ENCODE results near the gene GPSM1. TPM values are rescaled to one million over a fixed set of nuclear protein-coding genes. Genes with fewer than 3 reads are reported as not detected.

Gene GPSM1
- total RNA-seq, 1 experiment from 2014 or later = 26.4 TPM

DNA sequence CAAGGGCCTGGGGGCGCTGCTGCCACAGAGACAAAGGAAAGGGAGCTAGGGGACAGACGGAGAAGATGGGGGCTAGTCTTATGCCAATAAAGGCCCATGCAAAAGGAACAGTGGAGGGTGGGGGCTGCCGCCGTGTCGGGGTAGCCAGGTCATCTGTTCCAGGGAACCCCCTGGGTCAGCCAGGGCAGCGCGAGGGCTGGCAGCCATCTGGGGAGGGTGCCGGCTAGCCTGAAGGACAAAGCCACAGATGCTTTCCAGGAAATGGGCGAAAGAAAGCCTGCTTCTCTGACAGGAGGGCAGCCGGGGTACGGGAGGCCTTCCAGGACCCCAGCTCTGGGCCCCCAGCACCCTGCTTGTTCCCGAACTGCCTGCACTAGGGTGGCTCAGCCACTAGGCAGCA is 47.8 kb downstream of the GPSM1 start:
- POLR2A ChIA-PET = no interaction called here
- no peaks in the 10 kb centered on the region; a peak in 1 of 4 replicates for H3K36me3 ChIP-seq (ENCODE audit: control insufficient read depth in 1 of 2, insufficient read depth in 2 of 2, low read length in 2 of 2)
- intact Hi-C loops (cut with micrococcal nuclease) = no loop called here

DNA sequence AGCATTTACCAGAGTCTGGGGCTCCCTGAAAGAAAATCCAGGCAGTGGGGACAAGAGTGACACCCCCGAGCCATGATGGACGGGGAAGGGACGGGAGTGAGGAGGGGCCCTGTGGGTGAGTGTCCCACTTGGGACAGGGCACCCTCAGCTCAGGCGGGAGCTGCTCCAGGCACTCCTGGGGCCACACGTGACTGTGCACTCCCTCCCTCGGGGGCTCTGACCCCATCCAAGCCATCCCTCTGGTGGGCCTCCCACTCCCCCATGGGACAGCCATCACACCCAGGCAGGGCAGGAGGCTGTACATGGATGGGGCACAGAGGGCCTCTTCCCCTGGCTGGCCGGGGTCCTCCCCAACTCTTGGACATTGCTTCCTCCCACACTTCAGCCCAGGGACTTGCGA is 49.1 kb downstream of the GPSM1 start:
- RAD21 ChIA-PET (ENCODE audit: low non-redundant PET in 1 of 2, low total read pairs in 2 of 2, uncharacterized antibody in 2 of 2, unreplicated experiment in 2 of 2) = no interaction called here
- no peaks in the 10 kb centered on the region for H3K27me3 ChIP-seq (ENCODE audit: insufficient read depth, low read length)
- CTCF ChIA-PET = no interaction called here
- TF ChIP-seq FOSL1 (IDR thresholded peaks at IDR 0.05; ENCODE audit: low read depth) (no peak), RAD21 (IDR thresholded peaks at IDR 0.05; ENCODE audit: low read depth) (no peak), EGR1 (IDR thresholded peaks at IDR 0.05; ENCODE audit: low read depth) (no peak), CEBPB (IDR thresholded peaks at IDR 0.05; ENCODE audit: low read depth) (no peak), TCF7L2 (IDR thresholded peaks at IDR 0.05; ENCODE audit: borderline replicate concordance, extremely low read depth, insufficient read depth, insufficient read length) (no peak), EZH2 (IDR thresholded peaks at IDR 0.05) (no peak)
- TF ChIP-seq, protein P1, sequence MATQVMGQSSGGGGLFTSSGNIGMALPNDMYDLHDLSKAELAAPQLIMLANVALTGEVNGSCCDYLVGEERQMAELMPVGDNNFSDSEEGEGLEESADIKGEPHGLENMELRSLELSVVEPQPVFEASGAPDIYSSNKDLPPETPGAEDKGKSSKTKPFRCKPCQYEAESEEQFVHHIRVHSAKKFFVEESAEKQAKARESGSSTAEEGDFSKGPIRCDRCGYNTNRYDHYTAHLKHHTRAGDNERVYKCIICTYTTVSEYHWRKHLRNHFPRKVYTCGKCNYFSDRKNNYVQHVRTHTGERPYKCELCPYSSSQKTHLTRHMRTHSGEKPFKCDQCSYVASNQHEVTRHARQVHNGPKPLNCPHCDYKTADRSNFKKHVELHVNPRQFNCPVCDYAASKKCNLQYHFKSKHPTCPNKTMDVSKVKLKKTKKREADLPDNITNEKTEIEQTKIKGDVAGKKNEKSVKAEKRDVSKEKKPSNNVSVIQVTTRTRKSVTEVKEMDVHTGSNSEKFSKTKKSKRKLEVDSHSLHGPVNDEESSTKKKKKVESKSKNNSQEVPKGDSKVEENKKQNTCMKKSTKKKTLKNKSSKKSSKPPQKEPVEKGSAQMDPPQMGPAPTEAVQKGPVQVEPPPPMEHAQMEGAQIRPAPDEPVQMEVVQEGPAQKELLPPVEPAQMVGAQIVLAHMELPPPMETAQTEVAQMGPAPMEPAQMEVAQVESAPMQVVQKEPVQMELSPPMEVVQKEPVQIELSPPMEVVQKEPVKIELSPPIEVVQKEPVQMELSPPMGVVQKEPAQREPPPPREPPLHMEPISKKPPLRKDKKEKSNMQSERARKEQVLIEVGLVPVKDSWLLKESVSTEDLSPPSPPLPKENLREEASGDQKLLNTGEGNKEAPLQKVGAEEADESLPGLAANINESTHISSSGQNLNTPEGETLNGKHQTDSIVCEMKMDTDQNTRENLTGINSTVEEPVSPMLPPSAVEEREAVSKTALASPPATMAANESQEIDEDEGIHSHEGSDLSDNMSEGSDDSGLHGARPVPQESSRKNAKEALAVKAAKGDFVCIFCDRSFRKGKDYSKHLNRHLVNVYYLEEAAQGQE (IDR thresholded peaks at IDR 0.05; ENCODE audit: low read depth) = no peak
- TF ChIP-seq, protein P2, sequence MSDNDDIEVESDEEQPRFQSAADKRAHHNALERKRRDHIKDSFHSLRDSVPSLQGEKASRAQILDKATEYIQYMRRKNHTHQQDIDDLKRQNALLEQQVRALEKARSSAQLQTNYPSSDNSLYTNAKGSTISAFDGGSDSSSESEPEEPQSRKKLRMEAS (IDR thresholded peaks at IDR 0.05) = no peak

More for the DNA sequence above, 47.8 kb downstream of the GPSM1 start:
- Histone ChIP-seq H3K9ac (ENCODE audit: low read length) (no peak overlapping the region), H3K4me2 (ENCODE audit: low read length) (no peak overlapping the region), H2AFZ (ENCODE audit: low read depth, low read length, poor library complexity, severe bottlenecking) (no peak overlapping the region), H3K4me1 (ENCODE audit: control insufficient read depth in 1 of 2, insufficient read depth in 2 of 2, low read length in 2 of 2) (peaks cover 0 to 9% of the 10 kb centered on the region in 2 experiments; a peak in 2 of 4 replicates), H3K4me3 (replicated peaks in 1 of 2; ENCODE audit: low read depth in 1 of 2, low read length in 2 of 2) (no peak overlapping the region), H3K9me3 (ENCODE audit: control insufficient read depth in 1 of 2, insufficient read depth in 1 of 2, low read depth in 1 of 2, low read length in 2 of 2) (no peaks in the 10 kb centered on the region), H3K27ac (ENCODE audit: low read depth, low read length) (no peak overlapping the region), H3K79me2 (ENCODE audit: insufficient read depth, low read length) (no peaks in the 10 kb centered on the region), H4K20me1 (ENCODE audit: insufficient read depth) (no peaks in the 10 kb centered on the region), H3K9me2 (ENCODE audit: insufficient read depth) (no peaks in the 10 kb centered on the region), H3K27me3 (ENCODE audit: insufficient read depth, low read length) (no peaks in the 10 kb centered on the region)
- RAD21 ChIA-PET (ENCODE audit: low non-redundant PET in 1 of 2, low total read pairs in 2 of 2, uncharacterized antibody in 2 of 2, unreplicated experiment in 2 of 2) = no interaction called here
- no peak for DNase-seq (ENCODE audit: low read depth, low spot score)
- TF ChIP-seq, protein P3, sequence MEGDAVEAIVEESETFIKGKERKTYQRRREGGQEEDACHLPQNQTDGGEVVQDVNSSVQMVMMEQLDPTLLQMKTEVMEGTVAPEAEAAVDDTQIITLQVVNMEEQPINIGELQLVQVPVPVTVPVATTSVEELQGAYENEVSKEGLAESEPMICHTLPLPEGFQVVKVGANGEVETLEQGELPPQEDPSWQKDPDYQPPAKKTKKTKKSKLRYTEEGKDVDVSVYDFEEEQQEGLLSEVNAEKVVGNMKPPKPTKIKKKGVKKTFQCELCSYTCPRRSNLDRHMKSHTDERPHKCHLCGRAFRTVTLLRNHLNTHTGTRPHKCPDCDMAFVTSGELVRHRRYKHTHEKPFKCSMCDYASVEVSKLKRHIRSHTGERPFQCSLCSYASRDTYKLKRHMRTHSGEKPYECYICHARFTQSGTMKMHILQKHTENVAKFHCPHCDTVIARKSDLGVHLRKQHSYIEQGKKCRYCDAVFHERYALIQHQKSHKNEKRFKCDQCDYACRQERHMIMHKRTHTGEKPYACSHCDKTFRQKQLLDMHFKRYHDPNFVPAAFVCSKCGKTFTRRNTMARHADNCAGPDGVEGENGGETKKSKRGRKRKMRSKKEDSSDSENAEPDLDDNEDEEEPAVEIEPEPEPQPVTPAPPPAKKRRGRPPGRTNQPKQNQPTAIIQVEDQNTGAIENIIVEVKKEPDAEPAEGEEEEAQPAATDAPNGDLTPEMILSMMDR (IDR thresholded peaks at IDR 0.05 in 2 of 3, conservative IDR thresholded peaks at IDR 0.05 in 1 of 3; ENCODE audit: borderline replicate concordance in 1 of 3, insufficient read depth in 1 of 3, low read depth in 2 of 3, low read length in 2 of 3) = no peak
- TF ChIP-seq, protein P4, sequence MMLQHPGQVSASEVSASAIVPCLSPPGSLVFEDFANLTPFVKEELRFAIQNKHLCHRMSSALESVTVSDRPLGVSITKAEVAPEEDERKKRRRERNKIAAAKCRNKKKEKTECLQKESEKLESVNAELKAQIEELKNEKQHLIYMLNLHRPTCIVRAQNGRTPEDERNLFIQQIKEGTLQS (IDR thresholded peaks at IDR 0.05) = no peak
- CTCF ChIA-PET = interaction anchor here (1.1 kb wide), 1 partner anchor 12 kb away, joined by 3 read pairs; the partner anchor contains the start of gene DNLZ
- BruUV-seq (replicated peaks) = no TSS peak
- no peak for ATAC-seq

More for the DNA sequence above, 49.1 kb downstream of the GPSM1 start:
- DNase-seq (ENCODE audit: low read depth, low spot score) (no peak), ATAC-seq (peak; percentile 24)
- H2AFZ ChIP-seq (ENCODE audit: low read depth, low read length, poor library complexity, severe bottlenecking) = no peak overlapping the region
- no peaks in the 10 kb centered on the region for H3K9me2 ChIP-seq (ENCODE audit: insufficient read depth)
- BruUV-seq (replicated peaks) = no TSS peak
- H3K4me3 ChIP-seq (replicated peaks in 1 of 2; ENCODE audit: low read depth in 1 of 2, low read length in 2 of 2) = no peak overlapping the region
- H3K9me3 ChIP-seq (ENCODE audit: control insufficient read depth in 1 of 2, insufficient read depth in 1 of 2, low read depth in 1 of 2, low read length in 2 of 2) = no peaks in the 10 kb centered on the region
- intact Hi-C loops (cut with micrococcal nuclease) = no loop called here
- no peak overlapping the region for H3K4me2 ChIP-seq (ENCODE audit: low read length)
- H3K4me1 ChIP-seq (ENCODE audit: control insufficient read depth in 1 of 2, insufficient read depth in 2 of 2, low read length in 2 of 2) = peaks cover 0 to 9% of the 10 kb centered on the region in 2 experiments; a peak in 2 of 4 replicates
- no peak overlapping the region for H3K9ac ChIP-seq (ENCODE audit: low read length)
- H3K79me2 ChIP-seq (ENCODE audit: insufficient read depth, low read length) = no peaks in the 10 kb centered on the region
- no peaks in the 10 kb centered on the region for H4K20me1 ChIP-seq (ENCODE audit: insufficient read depth)
- H3K27ac ChIP-seq (ENCODE audit: low read depth, low read length) = no peak overlapping the region
- POLR2A ChIA-PET = no interaction called here
- H3K36me3 ChIP-seq (ENCODE audit: control insufficient read depth in 1 of 2, insufficient read depth in 2 of 2, low read length in 2 of 2) = peaks cover 0 to 3% of the 10 kb centered on the region in 2 experiments; a peak in 2 of 4 replicates

Data from HCT116 (cell line).